ENCODE results near the gene SURF4.
A peak's percentile ranks its signal among the peaks of the same experiment; 100 is the strongest.
"Not testable (repeated sequence)": the region's sequence is repeated elsewhere in the genome, so short reads cannot be mapped to it uniquely, and the experiment has no call there.

The SURF4 gene

DNA sequence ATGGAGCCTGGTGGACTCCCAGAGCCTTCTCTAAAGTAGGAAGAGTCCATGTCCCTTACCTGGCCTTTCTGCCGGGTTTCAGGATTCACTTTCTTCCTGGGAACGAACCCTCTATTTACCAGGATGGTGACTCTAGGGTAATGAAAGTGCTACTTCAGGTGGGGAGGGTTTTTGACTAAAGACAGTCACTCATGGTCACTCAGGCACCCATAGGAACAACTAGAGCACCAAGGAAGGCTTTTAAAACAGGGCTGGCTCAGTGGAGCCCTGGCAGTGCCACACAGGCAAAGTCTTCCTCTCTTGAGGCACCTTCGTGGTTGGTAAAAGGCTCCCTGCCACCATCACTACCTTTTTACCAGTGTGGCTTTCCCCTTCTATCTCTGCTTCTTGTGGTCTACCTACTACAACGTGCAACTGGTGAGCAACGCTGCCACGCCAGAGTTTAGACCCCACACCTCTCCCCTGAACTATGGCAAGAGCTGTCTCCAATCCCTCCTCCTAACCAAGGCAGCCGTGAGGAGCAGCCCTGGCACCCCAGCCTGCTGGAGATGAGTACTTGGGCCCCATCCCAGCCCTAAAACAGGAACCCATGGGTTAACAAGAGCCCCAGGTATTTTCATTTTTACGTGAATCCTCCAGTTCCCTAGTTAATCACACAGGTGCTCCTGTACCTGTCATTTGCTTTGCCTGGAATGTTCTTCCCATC is 23.1 kb downstream of the SURF4 start:
- DNase-seq (ENCODE audit: low spot score): no peak

DNA sequence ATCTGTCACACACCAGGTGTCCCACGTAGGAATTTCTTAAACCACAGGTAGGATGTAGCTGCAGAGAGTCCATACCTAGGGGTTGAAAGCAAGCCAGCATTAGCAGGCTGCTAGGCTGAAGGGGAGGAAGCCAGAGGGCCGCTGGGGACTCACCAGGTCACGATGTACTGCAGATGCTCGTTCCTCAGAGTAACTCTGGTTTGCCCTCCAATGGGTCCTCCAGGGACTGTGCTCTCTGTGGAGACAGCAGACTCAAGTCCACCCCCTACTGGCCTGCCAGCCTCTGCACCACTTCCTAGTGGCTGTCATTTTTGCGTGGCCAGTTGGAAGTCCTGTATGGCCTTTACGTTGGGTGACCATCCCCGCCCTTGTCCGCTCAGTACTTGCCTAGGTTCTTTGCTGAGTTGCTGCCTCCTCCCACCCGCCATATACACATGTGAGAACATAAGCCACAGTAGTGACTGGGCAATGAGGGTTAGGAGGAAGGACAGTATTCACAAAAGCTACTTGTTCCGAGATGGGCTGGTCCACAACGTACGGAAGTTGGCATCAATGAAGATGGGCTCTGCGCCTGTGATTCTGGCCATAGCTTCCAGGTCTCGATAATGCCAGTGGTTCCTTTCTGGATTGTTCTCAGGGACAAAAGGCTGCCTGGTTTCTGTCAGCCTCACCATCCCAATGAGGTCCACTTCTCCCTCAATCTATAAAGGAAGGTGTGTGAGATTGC is 23.8 kb downstream of the SURF4 start:
- DNase-seq (ENCODE audit: low spot score): peak; percentile 31

GRCh38 chr9:133351526-133351907 is 24.3 kb downstream of the SURF4 start:
- no peak for DNase-seq (ENCODE audit: low spot score)

DNA sequence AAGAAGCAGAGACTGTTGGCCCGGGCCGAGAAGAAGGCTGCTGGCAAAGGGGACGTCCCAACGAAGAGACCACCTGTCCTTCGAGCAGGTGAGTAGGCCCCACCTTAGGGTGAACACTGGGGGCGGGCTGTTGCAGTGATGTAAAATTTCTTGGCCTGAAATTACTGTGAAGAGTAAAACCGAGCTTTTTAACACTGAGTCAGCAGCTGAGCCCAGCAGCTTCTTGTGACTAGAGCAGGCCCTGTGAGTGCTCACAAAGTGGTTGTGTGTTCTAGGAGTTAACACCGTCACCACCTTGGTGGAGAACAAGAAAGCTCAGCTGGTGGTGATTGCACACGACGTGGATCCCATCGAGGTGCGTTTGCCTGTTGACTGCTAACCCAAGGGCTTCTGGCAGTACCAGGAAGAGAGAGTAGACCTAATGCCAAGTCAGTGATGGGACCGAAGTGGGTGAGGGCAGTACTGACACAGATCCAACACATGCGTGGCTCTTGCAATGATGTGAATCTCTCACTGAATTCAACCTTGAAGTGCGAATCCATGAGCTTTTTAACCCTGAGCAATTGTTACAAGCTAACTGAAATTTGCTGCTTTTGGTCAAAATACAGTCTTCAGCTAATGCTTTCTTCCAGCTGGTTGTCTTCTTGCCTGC is 25.8 kb downstream of the SURF4 start:
- DNase-seq (ENCODE audit: low spot score): no peak

- no peak for DNase-seq (ENCODE audit: low spot score)
These were observed 26.9 kb downstream of the SURF4 start for GRCh38 chr9:133348718-133349573.

GRCh38 chr9:133347985-133348717 is 27.7 kb downstream of the SURF4 start, which contains the start of the genes MED22 and RPL7A:
Gene MED22 (minus strand): TSS chr9:133348131. CDS start chr9:133346662, 1,469 bp downstream.
Gene RPL7A (plus strand): TSS chr9:133348218. CDS start chr9:133348244, 26 bp downstream.
- DNase-seq (ENCODE audit: low spot score): peak; percentile 97

DNA sequence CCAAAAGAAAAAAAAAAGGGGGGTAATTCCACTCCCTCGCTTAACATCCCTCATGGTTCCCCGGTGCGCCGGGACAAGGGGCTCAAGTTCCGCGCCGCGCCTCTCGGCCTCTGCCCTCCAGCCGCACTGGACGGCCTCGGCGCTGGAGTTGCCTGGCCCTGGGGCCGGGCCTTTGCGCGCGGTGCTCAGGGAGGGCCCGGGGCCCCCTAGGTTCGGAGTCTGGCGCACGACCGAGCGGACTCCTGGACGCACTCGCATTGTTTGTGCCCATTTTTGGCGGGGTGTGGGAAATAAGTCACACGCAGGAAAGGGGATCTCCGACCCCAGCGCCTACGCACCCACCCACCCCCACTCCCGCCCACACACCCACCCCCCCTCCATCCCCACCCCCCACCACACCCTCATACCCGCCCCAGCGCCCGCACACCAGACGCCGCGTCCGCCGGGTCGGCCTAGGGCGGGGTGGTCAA is 28.3 kb downstream of the SURF4 start:
- no peak for DNase-seq (ENCODE audit: low spot score)

- no peak for DNase-seq (ENCODE audit: low spot score)
These were observed 29.7 kb downstream of the SURF4 start for GRCh38 chr9:133346021-133346785.

- no peak for DNase-seq (ENCODE audit: low spot score)
These were observed 30.3 kb downstream of the SURF4 start for GRCh38 chr9:133345596-133345995.

GRCh38 chr9:133344979-133345378 is 30.9 kb downstream of the SURF4 start:
- no peak for DNase-seq (ENCODE audit: low spot score)

- DNase-seq (ENCODE audit: low spot score): no peak
These were observed 31.8 kb downstream of the SURF4 start for GRCh38 chr9:133344071-133344470.

GRCh38 chr9:133342570-133342969 is 33.3 kb downstream of the SURF4 start:
- DNase-seq (ENCODE audit: low spot score): no peak

- DNase-seq (ENCODE audit: low spot score): no peak
These were observed 33.8 kb downstream of the SURF4 start for GRCh38 chr9:133342069-133342406.

DNA sequence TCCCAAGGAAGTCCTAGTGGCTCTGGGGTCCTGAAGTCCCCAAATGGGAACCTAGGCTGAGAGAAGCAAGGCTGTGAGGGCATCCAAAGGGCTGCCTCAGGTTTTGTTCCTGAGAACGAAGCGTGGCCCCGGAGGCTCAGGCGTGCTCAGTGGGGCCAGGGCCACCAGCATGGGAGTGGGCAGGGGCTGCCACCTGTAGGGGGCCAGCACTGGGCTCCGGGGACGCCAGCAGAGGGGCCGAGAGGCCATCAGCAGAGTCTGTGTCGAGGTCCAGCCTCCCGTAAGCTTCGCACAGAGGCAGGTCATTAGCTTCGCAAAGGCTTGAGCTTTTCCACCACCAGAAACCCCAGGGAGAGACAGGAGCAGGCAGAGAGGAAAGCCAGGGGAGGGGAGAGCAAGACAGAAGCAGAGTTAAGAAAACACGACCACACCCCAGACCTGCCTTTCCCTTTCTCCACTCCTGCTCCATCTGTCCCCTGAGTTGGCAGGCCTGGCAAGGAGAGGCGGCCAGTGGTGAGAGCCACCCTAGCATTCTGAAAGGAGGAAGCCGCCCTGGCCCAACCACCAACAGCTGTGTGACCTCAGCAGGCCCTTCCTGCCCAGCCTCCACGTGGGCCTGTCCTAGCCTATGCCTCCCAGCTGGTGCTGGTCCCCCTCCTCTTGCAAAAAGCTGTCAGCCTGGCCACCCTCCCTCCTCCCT is 34.3 kb downstream of the SURF4 start:
- no peak for DNase-seq (ENCODE audit: low spot score)

DNA sequence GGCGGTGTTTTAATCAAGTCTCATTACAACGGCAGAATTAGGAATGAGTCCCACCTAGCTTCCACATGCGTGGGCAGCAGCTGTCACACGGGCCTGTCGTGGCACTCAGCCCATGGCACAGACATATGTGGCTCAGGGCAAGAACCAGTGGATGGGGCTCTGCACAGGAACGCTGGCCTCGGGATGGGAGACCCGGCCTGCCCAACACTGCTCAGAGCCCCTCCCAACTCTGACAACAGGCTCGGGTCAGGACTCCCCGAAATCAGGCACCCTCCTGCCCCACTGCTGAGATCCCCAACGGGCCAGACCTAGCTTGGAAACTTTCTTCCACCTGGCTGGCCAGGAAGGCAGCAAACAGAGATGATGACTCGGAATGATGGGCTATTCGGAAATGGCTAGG is 34.9 kb downstream of the SURF4 start:
- no peak for DNase-seq (ENCODE audit: low spot score)

DNA sequence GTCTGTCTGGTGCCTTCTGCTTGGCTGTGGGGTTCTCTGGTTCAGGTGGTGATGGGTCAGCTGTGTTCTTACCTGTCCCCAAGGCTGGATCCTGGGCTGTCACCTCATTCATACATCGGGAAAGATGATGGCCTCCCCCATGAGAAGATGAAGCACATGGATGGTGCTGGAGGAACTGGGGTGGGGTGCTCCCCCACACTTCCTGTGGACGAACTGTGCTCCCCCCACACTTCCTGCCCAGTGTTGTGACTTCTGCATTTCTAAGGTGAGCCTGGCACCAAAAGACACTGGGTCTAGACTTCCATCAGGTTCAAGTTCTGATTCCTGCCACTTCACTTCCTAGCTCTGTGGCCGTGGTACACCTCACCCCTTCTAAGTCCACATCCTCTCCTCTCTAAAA is 35.6 kb downstream of the SURF4 start:
- DNase-seq (ENCODE audit: low spot score): no peak

DNA sequence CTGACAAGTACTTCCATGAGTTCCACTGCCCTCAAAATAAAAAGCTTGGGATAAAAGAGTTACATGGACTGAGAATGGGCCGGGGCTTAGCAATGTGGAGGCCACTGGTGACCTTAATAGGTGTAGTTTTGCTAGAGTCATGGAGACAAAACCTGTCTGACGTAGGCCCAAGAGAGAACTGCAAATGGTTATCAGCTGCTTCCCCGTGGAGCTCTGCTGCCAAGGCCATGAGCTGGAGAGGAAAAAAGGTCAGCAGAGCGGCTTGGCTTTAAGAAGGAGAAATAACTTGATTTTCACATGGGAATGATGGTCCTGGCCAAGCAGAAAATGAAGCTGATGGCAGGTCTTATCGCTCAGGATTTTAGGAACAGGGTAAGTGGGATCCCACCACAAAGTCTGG is 36.2 kb downstream of the SURF4 start:
- DNase-seq (ENCODE audit: low spot score): no peak

DNA sequence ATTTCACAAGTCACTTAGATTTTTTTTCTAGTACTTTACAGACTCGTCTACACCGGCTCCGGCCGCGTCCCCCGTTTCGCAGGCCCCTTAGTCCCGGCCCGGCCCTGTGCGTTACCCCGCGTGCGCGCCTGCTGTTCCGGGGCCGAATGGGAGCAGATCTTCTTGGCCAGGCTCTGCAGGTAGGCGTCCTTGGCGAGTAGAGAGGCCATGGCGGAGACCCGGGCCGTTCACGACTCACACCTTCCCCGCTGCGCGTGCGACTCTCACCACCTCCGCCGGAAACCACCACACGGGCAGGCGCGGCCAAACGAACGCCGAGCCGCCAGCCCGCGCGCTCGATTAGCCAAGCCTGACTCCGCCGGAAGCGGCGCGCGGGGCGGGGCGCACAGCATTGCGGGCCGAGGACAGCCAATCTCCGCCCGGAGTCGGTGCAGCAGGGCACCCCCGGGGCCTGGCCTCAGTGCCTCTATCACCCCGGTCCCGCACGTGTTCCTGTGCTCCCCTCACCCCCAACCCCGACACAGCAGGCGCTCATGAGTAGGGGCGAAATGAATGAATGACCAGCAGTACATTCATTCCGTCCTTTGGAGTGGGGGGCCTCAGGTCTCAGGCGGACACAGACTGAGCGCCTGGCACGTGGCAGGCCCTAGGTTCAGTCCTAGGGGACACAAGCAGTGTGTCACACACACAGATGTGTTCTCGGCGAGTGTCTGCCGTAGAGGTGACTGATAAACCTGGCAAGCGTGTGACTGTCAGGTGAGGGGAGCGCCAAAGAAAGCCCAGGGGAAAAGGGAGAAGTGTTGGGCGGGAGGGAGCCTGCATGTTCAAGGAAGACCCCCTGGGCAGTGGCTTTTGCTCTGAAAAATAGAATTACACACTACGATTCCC is 39.7 kb downstream of the SURF4 start, which contains the start of gene SURF6:
Gene SURF6 (minus strand): TSS at position 265 of the 888 bp plus-strand sequence. CDS start 56 bp downstream, at position 209.
- peak; percentile 87 for DNase-seq (ENCODE audit: low spot score)

DNA sequence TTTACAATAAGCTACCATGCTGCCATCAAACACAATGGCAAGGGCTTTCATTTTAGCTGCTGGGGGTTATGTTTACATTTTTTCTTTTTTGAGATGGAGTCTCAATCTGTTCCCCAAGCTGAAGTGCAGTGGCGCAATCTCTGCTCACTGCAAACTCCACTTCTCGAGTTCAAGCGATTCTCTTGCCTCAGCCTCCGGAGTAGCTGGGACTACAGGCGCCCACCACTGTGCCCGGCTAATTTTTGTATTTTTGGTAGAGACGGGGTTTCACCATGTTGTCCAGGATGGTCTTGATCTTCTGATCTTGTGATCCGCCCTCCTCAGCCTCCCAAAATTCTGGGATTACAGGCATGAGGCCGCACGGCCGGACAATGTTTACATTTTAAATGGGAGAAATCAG is 41.0 kb downstream of the SURF4 start:
- DNase-seq (ENCODE audit: low spot score): not testable (repeated sequence)
